Activated CD4-positive, CD25-positive, alpha-beta regulatory T cell treated with anti-CD3 and anti-CD28 coated beads, Interleukin-2, amount 50 U/mL, for 24 hours (primary cell): ENCODE data around the gene TMEM247.

Experiments used
- ATAC-seq, 2 donors: fragments of 150-1000 bp; cut with Tn5 transposase; one replicate each; pipeline ENCODE4 v1.10.0; 2021; ENCODE audit warnings: mild to moderate bottlenecking in 1 of 2, moderate library complexity in 1 of 2

Gene TMEM247

GRCh38 chr2:46479265-46479664 is at the start of gene TMEM247:
TSS of gene TMEM247 (plus strand) at chr2:46479565.
- ATAC-seq: no peak

DNA sequence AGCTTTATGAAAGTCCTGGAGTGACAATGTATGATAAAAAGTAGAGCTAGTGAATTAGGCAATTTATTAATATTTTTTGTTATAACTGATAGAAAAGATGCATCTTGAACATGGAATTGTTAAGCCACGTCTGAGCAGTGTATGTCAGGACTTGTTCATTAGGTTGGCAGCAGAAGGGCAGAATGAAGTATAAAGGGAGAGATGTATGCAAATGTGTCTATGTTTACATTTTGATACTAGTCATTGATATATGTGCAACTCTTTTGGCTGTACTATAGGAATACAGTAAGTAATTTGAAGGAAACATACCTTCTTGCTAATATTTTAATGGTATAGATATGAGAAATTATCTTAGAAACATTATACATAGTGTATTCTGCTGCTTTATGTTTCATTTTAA is 49.0 kb upstream of the TMEM247 start:
- ATAC-seq: no peak

DNA sequence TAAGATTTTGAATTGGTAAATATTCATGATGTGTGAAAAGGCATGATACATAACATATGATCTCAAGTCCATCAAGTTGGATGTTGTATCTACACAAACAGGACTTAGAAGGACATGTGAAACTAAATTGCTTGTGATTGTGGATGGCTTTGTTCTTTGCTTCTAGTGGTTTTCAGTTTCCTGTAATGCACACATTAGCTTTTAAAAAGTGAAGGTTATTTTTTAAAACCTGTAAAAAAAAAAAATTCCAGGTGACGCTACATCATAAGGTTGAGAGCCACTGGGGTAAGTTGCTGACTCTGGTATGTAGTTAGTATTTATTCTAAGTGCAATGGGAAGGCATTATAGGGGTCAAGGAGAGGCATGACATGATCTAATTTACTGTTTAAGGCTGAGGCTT is 48.4 kb upstream of the TMEM247 start:
- ATAC-seq: no peak

- ATAC-seq: no peak
These were observed 47.7 kb upstream of the TMEM247 start for GRCh38 chr2:46431481-46432235.

- ATAC-seq: no peak
These were observed 44.5 kb upstream of the TMEM247 start for GRCh38 chr2:46434851-46435273.

GRCh38 chr2:46435353-46435752 is 44.0 kb upstream of the TMEM247 start:
- no peak for ATAC-seq

- no peak for ATAC-seq
These were observed 43.5 kb upstream of the TMEM247 start for GRCh38 chr2:46435796-46436360.

GRCh38 chr2:46436800-46437199 is 42.6 kb upstream of the TMEM247 start:
- ATAC-seq: no peak

- no peak for ATAC-seq
These were observed 41.3 kb upstream of the TMEM247 start for GRCh38 chr2:46438102-46438501.

DNA sequence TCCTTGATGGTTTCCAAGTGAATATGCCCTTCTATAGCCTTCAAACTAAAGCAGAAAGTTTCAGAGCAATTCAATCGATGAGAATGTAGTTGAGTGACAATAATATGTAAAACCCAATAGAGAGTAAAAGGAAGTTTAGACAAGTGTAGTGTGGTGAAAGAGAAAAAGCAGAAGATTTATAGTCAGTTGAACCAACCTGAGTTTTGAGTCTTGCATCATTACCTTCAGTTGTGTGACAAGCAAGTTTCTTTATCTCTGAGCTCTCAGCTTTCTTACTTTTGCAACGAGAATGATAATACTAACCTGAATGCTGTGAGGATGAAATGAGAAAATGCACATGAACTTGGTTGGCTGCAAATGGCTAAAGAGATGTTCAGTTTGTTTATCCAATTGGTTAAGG is 40.6 kb upstream of the TMEM247 start:
- no peak for ATAC-seq

GRCh38 chr2:46439582-46439981 is 39.8 kb upstream of the TMEM247 start:
- ATAC-seq: peak; percentile 64 to 70

- no peak for ATAC-seq
These were observed 37.3 kb upstream of the TMEM247 start for GRCh38 chr2:46441838-46442712.

GRCh38 chr2:46444732-46445131 is 34.6 kb upstream of the TMEM247 start:
- ATAC-seq: no peak

GRCh38 chr2:46445556-46445955 is 33.8 kb upstream of the TMEM247 start:
- ATAC-seq: no peak

- ATAC-seq: no peak
These were observed 32.3 kb upstream of the TMEM247 start for GRCh38 chr2:46446871-46447568.

DNA sequence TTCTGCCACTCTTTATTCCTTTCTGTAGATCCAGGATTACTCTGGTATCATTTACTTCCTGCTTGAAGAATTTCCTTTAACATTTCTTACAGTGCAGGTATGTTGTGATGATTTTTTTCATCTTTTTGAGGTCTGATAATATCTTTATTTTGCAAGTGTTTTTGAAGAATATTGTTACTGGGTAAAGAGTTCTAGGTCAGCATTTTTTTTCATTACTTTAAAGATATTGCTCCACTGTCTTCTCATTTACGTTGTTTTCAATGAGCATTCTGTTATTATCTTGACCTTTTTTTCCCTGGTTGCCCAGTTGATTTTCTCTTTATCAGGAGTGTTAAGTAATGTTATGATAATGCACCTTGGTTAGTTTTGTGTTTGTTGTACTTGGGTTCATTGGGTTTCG is 31.7 kb upstream of the TMEM247 start:
- ATAC-seq: no peak

- ATAC-seq: no peak
These were observed 31.3 kb upstream of the TMEM247 start for GRCh38 chr2:46448111-46448510.

DNA sequence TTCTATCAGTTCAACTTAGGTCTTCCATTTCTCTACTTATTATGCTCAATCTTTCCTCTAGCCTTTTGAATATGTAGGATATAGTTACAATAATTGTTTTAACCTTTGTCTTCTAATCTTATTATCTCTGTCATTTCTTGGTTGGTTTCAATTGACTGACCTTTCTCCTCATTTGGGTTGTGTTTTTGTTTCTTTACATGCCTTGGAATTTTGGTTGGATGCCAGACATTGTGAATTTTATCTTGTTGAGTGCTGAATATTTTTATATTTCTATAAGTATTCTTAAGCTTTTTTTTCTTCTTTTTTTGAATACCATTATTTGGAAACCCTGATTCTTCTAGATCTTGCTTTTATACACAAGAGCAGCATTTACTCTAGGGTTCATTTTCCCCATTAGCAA is 30.7 kb upstream of the TMEM247 start:
- no peak for ATAC-seq

DNA sequence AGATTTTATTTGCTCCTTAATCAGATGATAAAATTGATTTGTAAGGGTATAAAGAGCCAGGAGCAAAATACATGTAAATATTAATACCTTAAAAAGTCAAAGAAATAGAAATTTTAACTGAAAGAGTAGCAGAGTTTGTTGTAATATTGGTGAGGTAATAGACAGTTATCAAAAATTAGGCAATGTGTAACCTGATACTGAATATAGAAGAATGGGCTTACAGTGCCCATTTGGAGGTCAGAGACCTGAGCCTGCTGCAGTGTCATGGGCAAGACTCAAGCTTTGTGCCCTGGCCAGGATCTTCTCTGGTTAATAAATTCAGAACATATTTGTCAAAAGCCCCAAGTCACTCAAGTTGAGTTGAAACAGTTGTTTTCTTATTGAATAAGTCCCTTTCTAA is 29.7 kb upstream of the TMEM247 start:
- ATAC-seq: no peak

- no peak for ATAC-seq
These were observed 28.1 kb upstream of the TMEM247 start for GRCh38 chr2:46451131-46451711.

- ATAC-seq: no peak
These were observed 22.6 kb upstream of the TMEM247 start for GRCh38 chr2:46456789-46457188.

- ATAC-seq: no peak
These were observed 20.4 kb upstream of the TMEM247 start for GRCh38 chr2:46458763-46459500.
